ENCODE measurements around the gene GALNT11. TPM values are rescaled to one million over a fixed set of nuclear protein-coding genes. Genes with fewer than 3 reads are reported as not detected.

GALNT11 gene
- total RNA-seq, 3 donors from 2014 or later: 57.1 to 65.7 (median 58.7) TPM

- DNase-seq (ENCODE audit: low spot score in 2 of 2): no peak
- Histone ChIP-seq H3K36me3 (peaks cover 9% of the 10 kb centered on the region), H3K4me1 (no peaks in the 10 kb centered on the region), H3K27ac (no peak overlapping the region), H3K4me3 (no peak overlapping the region), H3K9me3 (no peaks in the 10 kb centered on the region), H3K27me3 (no peaks in the 10 kb centered on the region)
- intact Hi-C loops (cut with DNase I; ENCODE audit: low total_unique reads): no loop called here
- TF ChIP-seq POLR2AphosphoS5 (IDR thresholded peaks at IDR 0.05) (no peak), POLR2A (IDR thresholded peaks at IDR 0.05) (no peak), CTCF (IDR thresholded peaks at IDR 0.05) (no peak)
These were observed 91.9 kb downstream of the GALNT11 start for GRCh38 chr7:152117356-152117755.

GRCh38 chr7:152120210-152120609, 94.7 kb downstream of the GALNT11 start:
- DNase-seq (ENCODE audit: low spot score in 2 of 2): no peak
- H3K27ac ChIP-seq: no peak overlapping the region
- intact Hi-C loops (cut with DNase I; ENCODE audit: low total_unique reads): no loop called here
- peaks cover 0 to 11% of the 10 kb centered on the region in 2 donors for H3K9me3 ChIP-seq
- H3K27me3 ChIP-seq: no peaks in the 10 kb centered on the region
- H3K4me1 ChIP-seq: no peaks in the 10 kb centered on the region
- no peak overlapping the region for H3K4me3 ChIP-seq
- TF ChIP-seq CTCF (IDR thresholded peaks at IDR 0.05) (no peak), POLR2A (IDR thresholded peaks at IDR 0.05) (no peak)
- peaks cover 18% of the 10 kb centered on the region for H3K36me3 ChIP-seq

- TF ChIP-seq CTCF (IDR thresholded peaks at IDR 0.05): no peak
- TF ChIP-seq POLR2A (IDR thresholded peaks at IDR 0.05): no peak
- TF ChIP-seq POLR2AphosphoS5 (IDR thresholded peaks at IDR 0.05): no peak
These were observed 95.3 kb downstream of the GALNT11 start for GRCh38 chr7:152120776-152121175.

GRCh38 chr7:152121432-152121831, 96.0 kb downstream of the GALNT11 start:
- Histone ChIP-seq H3K27me3 (no peaks in the 10 kb centered on the region), H3K4me3 (no peak overlapping the region), H3K9me3 (peaks cover 0 to 11% of the 10 kb centered on the region in 2 donors), H3K4me1 (no peaks in the 10 kb centered on the region), H3K27ac (no peak overlapping the region), H3K36me3 (peaks cover 18% of the 10 kb centered on the region)
- TF ChIP-seq CTCF (IDR thresholded peaks at IDR 0.05) (no peak), POLR2AphosphoS5 (IDR thresholded peaks at IDR 0.05) (no peak), POLR2A (IDR thresholded peaks at IDR 0.05) (no peak)
- intact Hi-C loops (cut with DNase I; ENCODE audit: low total_unique reads): no loop called here
- DNase-seq (ENCODE audit: low spot score in 2 of 2): no peak

More at GRCh38 chr7:152120776-152121175, 95.3 kb downstream of the GALNT11 start:
- Histone ChIP-seq H3K36me3 (peaks cover 18% of the 10 kb centered on the region), H3K9me3 (peaks cover 0 to 11% of the 10 kb centered on the region in 2 donors), H3K27me3 (no peaks in the 10 kb centered on the region), H3K4me1 (no peaks in the 10 kb centered on the region), H3K4me3 (no peak overlapping the region), H3K27ac (no peak overlapping the region)
- intact Hi-C loops (cut with DNase I; ENCODE audit: low total_unique reads): no loop called here
- DNase-seq (ENCODE audit: low spot score in 2 of 2): no peak

- DNase-seq (ENCODE audit: low spot score in 2 of 2): no peak
- Histone ChIP-seq H3K27ac (no peak overlapping the region), H3K27me3 (no peaks in the 10 kb centered on the region), H3K4me1 (no peaks in the 10 kb centered on the region), H3K4me3 (no peak overlapping the region), H3K9me3 (peaks cover 0 to 11% of the 10 kb centered on the region in 2 donors), H3K36me3 (peaks cover 15% of the 10 kb centered on the region)
- intact Hi-C loops (cut with DNase I; ENCODE audit: low total_unique reads): no loop called here
- TF ChIP-seq CTCF (IDR thresholded peaks at IDR 0.05) (no peak), POLR2A (IDR thresholded peaks at IDR 0.05) (no peak), POLR2AphosphoS5 (IDR thresholded peaks at IDR 0.05) (no peak)
These were observed 97.1 kb downstream of the GALNT11 start for GRCh38 chr7:152122540-152122939.

Measured in breast epithelium (tissue), 4 donors.